HG02870 (cell line): ENCODE data around the gene LRRC7.

Source experiments
- ATAC-seq: cut with Tn5 transposase; IDR thresholded peaks from one replicate; pipeline ENCODE4 v1.9.1; 2021; ENCODE audit warnings: mild to moderate bottlenecking, moderate library complexity; ENCODE audit not compliant: unreplicated experiment

LRRC7 gene

DNA sequence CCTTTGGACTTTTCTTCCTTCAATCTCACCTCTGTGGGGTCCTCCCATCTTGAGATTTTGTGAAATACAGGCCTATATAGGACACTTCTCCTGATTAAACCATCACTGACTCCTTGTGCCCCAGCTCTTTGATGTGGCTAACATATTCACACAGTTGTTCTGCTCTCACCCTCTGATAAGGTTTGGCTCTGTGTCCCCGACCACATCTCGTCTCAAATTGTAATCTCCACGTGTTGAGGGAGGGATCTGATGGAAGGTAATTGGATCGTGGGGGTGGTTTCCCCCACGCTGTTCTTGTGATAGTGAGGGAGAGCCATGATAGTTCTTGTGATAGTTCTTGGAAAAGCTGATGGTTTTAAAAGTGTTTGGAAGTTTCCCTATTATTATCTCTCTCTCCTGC, 19.7 kb downstream of the LRRC7 start:
- ATAC-seq = no peak

DNA sequence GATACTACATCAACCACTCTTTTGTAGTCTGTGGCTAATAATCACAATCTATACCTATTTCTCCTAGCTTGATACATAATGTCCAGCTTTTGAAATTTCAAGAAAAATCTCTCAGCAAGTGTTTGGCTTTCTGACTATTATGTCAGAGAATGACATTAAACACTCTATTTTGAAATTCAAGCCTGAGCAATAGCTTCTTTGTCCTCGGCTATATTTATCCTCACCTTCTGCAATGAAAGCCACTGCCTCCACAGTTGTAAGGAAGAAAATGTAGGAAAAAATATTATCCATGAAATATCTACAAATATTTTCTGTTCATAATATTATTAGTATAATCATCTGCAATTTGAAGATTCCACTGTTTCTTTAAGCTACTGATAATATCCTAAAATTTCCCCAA, 22.1 kb downstream of the LRRC7 start:
- no peak for ATAC-seq

DNA sequence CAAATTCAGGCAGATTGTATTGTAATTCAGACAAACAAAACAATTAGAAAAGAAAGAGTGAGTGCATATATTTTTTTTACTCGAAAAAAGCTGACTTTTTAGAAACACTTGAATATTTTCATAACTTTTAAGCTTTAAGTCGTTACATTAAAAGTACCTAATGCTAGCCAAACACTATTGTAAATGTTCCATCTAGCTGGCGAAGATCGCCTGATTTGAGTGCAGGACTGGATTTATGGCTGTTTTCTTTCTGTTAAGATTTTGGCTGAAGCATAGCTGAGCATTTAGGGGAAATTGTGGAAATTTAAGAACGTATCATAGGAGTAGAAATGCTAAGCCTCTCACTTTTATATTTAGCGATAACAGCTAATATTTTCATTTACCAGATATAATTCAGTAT, 24.6 kb downstream of the LRRC7 start:
- no peak for ATAC-seq

DNA sequence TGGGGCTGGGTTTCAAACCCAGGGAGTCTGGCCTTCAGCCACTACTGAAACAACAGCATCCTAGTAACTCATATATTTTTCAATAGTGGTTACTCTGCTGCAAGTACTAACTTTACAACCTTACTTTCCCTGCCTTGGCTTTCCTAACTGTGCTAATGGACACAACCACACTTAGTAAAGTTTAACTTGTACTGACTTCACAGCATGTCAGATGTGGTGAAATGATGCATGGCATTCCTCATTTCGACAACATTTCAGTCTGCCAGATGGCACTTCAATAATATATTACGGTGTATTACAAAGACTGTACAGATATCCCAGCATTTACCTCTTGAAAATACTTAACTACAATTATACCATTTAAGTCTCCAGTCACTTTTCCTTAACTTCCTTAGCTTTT, 27.8 kb downstream of the LRRC7 start:
- no peak for ATAC-seq

DNA sequence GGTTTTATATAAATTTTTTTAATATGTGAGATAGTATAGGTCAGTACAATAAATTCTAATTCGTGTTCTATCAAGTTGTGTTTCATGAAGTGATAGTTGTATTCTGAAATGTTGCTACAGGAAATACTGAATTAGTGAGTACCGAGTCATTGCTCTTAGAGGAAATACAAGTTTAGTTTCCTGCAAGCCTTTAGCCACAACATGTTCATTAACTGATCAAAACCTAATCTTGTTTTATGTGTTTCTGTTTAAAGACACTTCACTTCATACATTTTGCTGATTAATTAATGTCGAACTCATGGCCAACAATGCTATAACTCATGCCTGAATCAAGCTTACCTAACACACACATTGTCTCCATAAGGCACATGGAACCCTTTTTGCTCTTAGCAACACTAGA, 43.6 kb downstream of the LRRC7 start:
- no peak for ATAC-seq

DNA sequence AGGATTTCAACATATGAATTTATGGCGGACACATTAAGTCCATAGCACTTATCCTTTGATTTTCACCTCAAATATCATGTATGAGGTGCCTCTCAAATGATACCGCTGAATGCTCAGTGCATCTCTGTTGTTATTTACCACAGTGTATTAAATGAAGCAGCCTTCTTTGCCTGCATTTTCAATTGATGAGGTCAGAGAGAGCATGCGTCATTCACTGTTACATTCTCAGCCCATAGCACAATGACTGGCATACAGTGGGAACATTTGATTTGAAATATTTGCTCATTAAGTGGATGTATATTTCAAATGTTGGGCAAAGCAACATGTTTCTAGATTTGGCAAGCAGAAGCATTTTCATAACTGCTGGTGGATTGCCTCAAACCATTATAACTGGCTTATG, 45.7 kb downstream of the LRRC7 start:
- no peak for ATAC-seq

DNA sequence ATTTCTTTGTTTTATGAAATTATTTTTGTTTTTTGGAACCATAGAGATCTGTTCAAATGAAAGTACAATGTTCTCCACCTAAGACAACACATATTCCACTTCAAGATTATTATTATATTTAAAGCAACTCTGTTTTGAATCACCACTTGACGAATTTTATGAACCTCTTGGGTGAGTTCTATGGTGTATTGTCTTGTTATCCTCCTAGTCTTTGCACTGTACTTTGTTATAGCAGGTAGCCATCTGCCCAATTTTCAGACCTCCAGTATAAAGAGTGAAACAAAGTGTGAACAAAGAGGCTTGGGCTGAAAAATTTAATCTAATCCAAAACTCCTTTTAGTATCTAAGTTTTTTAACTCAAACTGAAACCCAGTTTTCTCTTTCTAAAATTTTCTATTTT, 71.0 kb downstream of the LRRC7 start:
- no peak for ATAC-seq

DNA sequence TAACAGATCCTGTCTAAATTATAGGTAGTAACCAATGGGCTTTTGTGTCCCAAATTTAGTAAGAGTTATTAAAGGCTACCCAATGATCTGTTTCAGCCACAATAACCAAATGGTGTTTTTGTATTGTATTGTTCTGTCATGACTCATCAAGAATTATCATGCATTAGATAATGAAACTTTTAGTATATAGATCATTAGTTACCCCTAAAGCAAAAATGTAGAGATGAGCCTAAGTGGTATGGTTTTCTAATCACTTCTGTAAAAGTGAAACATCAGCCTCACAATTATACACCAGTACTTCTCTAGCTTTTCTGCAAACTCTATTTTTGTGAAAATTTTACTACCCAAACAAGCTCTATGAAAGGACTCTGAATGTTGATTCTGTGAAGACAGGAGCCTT, 71.4 kb downstream of the LRRC7 start:
- no peak for ATAC-seq

DNA sequence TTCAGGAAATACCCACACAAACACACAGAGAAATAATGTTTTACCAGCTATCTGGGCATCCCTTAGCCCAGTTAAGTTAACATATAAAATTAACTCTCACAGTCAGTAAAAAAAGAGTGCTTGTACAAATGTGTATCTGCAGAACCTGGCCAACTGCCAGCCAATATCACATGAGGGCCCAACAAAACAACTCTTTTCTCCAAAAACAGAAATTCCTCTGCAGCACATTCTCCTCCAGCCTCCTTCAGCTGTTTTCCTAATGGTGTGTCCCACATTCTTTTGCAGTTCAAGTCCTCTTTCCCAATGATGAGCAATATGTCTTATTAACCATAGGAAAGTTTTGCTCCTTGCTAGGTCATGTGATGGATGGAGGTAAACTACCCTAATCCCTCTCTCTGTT, 75.5 kb downstream of the LRRC7 start:
- ATAC-seq = no peak

DNA sequence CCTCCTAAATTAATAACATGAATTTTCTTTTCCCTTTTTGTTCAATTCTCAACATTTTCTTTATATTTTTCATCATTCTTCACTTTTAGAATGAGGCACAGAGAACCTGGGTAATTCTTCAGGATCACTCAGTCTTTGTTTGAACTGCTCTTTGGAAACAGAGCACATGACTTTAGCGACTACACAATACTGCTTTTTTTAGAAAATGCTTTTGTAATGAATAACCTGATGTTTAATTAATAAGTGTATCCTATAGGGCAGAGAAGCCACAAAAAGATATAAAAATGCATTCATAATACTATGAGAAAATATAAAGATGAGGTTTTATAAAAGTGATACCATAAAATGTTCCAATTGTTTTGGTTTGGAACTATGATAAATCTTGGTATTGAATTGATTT, 77.8 kb downstream of the LRRC7 start:
- no peak for ATAC-seq

DNA sequence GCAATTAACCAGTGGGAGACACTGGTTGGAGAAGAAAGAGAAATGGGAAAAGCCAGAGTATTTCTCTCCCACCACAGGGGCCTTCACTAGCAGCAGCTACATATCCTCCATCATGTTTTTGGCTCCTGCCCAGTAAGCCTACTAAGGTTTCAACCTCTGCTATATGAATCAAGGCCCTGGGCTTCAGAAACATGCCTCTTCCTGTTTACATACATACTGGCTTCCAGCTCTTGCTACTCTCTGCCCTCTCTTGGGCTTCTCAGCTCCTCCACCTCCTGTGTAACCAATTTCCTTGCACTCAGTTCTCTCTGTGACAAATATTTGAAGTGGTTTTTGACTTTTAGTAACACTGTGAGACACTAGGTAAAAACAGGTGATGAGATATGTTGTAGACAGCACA, 80.8 kb downstream of the LRRC7 start:
- ATAC-seq = no peak

DNA sequence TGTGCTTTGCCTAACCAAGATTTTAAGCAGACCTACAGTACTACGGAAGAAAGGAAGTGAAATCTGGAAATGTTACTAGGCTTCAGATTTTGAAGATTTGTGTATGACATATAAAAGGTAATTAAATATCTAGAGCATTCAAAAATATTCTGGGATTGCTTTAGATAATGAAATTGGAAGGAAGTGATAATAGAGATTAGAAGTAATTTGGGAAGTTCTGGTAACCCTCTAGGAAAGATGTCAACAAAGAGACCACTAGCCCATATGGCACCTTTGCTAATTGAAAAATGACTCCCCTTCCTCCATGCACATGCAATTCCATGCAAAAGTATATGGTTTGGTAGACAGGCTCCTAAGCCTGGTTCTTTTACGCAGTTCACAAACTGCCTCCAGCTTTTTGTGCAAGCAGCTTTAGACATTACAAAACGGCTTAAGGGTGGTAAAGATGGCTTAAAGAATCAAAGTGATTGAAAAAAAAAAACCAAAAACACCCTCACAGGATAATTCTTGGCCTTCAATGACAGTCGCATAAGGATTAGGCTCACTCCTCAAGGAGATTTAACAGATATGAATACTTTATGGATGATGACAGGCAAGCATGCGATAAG, 81.8 kb downstream of the LRRC7 start:
- no peak for ATAC-seq

DNA sequence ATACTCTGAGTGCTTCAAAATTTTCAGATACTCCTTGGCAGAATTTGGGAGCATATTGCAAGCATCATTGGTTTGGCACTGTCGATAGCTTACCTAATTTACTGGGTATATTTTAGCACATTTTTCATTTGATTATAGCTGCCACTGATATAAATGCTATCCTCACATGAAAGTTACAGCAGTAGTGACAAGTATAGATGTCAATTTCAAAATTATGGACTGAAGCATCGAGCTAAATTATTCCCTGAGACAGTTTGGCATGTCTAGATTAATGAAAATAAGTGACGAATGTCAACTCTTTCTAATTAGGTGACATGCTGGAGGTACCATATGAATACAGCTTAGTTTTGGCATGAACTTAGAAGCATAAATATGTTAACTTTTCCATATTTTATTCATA, 83.1 kb downstream of the LRRC7 start:
- no peak for ATAC-seq

DNA sequence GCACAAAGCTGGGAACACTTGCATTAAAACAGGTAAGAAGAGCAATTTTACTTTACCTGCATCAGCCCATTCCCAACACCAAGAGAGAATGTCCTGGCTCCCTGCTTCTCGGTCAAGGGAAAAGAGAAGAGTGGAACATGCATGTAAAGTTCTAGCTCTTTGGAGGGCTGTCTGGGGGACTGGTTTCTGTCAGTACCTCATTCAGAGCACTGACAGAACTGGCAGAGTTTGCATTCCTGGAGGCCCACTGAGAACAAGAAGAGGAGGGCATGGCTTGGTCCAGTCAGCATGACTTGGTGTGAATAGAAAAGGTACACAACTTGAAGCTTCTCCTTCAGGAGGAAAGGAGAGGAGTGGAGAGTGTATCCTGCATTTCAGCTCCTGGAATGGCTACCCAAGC, 83.9 kb downstream of the LRRC7 start:
- ATAC-seq = no peak

DNA sequence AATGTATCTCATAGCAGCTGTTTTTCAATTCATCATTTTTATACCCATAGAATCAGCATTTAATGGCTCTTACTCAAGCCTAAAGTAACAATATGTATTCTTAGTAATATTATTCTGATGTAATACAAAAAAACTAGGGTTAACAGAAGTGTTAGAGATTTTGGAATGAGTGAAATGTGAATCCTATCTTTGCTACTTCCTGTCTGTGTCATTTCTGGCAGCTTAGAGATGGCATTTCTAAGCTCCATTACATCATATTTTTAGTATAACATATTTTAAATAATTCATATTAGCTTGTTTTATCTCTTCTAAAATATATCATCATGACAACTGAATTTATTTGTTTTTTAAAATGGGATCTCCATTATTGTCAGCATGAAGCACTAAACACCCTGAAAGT, 90.2 kb downstream of the LRRC7 start:
- ATAC-seq = no peak

DNA sequence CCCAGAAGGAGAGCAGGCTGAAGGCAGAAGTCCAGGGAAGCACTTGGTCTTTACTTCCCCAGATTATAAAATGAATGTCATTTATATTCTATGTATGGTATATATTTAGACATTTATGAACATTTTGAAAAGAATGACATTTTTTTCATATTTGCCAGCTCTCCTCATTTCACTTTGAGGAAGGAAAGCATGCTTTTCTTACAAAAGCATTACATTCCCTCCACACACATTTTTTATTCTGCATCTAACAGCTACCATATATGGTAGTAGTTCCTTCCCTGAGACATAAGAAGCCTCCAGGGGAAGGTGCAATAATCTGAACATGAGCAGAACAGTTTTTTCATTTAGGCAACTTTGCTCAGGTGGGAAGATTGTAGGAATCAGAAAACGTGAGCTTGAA, 94.0 kb downstream of the LRRC7 start:
- no peak for ATAC-seq

DNA sequence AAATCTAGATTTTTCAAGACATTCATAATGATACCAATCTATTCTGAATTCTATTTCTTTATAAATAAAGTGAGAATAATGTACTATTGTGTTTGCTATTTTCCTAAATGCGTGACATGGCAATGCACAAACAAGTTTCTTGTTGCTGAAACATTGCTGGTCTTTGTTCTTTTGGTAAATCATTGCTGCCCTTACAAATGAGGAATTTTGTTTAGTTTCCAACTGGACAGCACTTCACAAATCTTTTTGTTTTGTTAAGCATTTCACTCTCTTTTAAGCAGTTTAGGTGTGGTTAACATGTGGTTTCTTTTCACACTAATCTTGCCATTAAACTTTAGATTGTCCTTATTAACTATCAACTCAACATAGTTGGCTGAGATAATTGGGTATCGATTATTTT, 94.6 kb downstream of the LRRC7 start:
- ATAC-seq = no peak

DNA sequence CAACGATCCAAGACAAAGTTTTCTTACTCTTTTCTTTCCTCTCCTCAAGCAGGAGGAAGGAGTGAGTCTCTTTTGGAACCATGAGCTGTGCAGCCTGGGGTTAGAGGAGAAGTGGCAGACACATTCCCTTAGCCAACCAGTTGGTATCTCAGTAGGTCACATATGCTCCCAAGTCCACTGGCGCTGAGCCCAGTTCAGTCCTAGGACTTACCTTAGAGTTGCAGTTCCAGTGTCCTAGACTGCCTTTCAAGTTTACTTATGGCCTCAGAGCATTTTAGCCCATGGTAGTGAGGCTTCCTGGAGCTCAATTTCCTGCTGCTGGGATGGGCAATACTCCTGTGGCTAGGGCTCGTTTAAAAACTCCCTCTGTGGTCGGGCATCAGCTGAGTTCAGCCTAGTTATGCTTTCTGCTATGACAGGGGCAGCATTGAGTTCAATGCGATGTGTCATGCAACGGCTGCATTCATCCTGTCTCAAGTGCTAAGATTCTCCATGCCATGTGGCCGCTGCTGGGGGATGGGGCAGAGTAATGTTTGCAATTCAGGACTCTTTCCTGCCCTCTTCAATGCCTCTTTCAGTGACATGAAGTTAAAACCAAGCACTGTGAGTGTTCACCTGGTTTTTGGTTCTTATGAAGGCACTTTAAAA, 103.8 kb downstream of the LRRC7 start:
- no peak for ATAC-seq

DNA sequence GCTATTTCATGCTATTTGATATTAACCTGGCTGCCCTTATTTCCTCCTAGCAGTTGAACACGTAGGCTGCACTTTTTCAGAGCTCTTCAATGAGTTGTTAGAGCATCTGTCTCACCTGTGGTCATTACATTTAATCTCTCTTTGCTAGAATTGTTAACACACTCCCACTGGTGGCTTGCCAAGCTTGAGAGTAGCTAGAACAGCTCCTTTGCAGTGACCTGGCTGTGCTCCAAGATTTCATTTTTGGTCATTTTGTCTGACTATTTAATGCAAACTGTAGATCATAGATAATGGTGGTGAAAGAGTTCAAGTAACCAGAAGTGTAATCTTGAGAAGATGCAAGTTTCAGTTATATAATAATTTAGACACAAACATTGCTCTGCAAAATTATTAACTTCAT, 105.6 kb downstream of the LRRC7 start:
- no peak for ATAC-seq

DNA sequence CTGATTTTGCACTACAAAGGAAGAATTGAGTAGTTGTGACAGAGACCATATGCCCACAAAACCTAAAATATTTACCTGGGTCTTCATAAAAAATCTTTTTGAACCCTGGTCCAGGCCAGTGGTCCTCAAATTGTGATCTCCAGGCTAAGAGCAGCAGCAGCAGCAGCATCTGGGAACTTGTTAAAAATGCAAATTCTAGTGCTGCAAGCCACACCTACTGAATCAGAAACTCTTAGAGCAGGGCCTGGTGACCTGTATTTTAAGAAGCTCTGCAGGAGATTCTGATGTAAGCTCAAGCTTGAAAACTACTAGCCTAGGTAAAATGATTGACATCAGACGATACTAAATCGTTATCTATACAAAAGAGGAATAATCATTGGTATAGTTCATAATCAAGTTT, 112.2 kb downstream of the LRRC7 start:
- no peak for ATAC-seq

DNA sequence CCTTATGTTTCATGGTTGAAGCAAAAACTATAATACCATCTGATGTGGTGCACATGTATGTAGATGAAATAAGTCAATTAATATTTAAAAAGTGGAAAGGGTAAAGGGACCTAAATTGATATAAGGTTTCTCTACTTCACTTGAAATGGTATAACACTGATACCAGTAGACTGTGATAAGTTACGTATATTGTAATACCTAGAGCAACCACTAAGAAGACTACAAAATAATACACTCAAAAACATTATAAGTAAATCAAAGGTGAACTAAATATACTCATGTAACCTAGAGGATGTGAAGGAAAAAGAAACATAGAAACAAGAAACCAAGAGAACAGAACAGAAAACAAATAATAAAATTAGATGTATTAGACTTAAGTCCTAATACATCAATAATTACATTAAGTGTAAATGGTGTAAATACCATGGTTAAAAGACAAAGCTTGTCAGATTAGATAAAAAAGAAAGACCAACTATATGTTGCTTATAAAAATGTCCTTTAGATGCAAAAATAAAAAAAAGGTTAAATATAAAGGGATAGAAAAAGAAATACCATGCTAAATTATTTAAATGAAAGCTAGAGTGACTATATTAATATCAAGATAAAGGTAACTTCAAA, 118.8 kb downstream of the LRRC7 start:
- no peak for ATAC-seq

DNA sequence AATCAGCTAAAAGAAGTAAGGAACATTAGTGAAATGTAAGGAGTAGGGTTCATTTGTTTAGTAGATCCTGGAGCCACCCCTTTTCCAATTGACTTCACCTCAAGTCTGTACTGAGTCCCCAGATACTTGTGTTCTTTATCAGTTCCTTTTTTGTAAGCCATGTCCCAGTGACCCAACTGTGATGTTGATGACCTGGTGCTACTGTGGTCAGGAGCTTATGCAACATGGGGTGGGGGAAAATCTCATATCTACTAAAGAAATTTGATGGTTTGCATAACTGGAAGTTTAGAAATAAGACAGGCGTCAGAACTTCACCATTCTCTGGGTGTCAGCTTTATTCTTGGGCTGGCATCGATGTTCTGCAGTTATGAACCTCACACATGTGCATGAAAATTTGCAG, 120.5 kb downstream of the LRRC7 start:
- ATAC-seq = no peak

DNA sequence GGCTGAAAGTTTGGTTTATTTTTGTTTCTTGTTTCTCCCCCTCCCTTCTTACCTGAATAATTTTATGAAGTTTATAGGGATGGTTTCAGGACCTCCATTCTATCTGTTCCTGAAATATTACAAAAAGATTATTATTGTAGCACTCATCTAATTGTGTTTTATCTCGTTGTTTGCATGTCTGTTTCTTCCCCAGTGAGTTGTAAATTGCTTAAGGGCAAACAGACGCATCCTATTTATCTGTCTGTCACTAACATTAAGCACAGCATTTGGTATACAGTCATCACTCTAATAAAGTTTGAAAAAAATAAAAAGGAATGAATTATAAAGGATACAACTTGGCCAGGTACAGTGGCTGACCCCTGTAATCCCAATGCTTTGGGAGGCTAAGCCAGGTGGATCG, 123.5 kb downstream of the LRRC7 start:
- ATAC-seq = no peak
